Coronary artery (tissue), 2 donors: Measurements from ENCODE around the gene HCFC1.

ENCODE experiments used
- DNase-seq: peaks from one replicate; pipeline ENCODE4 v3.0.0-alpha.2; 2017; ENCODE audit warnings: low spot score
- H3K27ac ChIP-seq, 2 donors: fragments of 200-600 bp; sonication (generic); one replicate each; pipeline ENCODE4 v1.5.1; 2016 to 2019
- H3K4me3 ChIP-seq: fragments of 200-600 bp; sonication (generic); 2 replicates; pipeline ENCODE4 v1.5.1; 2016; ENCODE audit warnings: mild to moderate bottlenecking, moderate library complexity
- CTCF ChIP-seq: fragments of 200-600 bp; sonication (generic); IDR thresholded peaks from one replicate; pipeline ENCODE4 v1.5.1; 2019; ENCODE audit warnings: antibody characterized with exemption

Gene HCFC1

DNA sequence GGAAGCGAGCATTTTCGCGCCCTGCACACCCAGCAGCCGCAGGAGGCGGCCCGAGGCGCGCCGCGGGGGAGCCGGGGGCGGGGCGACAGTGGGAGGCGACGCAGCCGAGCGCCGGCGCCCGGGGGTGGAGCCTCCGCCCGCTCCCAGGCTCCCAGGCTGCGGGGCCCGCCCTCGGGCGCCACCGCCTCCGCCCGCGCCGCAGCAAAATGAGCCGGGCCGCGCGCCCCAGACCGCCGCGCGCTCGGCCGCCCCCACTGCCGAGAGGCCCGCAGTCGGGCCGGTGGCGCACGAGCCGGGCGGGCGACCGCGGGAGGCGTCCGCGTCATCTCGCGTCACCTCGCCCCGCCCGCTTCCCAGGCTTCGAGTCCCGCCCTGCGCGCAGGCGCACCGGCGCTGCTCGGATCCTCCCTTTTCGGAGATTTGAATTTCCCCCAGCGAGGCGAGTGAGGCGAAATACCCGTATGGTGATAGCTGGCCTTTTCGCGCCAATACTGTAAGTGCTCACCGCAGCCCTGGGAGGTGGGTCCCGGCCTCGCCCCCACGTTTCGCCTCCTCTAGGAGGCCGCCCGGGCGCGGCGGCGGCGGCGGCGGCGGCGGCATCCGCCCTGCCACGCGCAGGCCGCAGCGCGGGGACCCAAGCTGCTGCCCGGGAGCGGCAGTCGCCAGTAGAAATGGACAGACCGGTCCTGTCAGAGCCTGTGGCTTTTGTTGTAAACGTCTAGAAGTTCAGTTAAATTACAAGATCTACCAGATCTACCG, 929 bp upstream of the HCFC1 start, which contains the start of gene TMEM187:
Gene TMEM187, plus strand, starts transcription at position 387 of the 759 bp plus-strand sequence. CDS start 9,309 bp downstream, outside the sequence.
- Histone ChIP-seq H3K4me3 (peak within 1 kb of the TSS; percentile 87), H3K27ac (peak within 1 kb of the TSS; percentile 99)
- no peak for TF ChIP-seq CTCF
- peak; percentile 93 for DNase-seq

- peak overlapping the region; percentile 87 for H3K4me3 ChIP-seq
- DNase-seq: peak; percentile 94
- peak overlapping the region; percentile 99 for H3K27ac ChIP-seq
- no peak for TF ChIP-seq CTCF
These were observed 531 bp downstream of the HCFC1 start for GRCh38 chrX:153971124-153971449.

DNA sequence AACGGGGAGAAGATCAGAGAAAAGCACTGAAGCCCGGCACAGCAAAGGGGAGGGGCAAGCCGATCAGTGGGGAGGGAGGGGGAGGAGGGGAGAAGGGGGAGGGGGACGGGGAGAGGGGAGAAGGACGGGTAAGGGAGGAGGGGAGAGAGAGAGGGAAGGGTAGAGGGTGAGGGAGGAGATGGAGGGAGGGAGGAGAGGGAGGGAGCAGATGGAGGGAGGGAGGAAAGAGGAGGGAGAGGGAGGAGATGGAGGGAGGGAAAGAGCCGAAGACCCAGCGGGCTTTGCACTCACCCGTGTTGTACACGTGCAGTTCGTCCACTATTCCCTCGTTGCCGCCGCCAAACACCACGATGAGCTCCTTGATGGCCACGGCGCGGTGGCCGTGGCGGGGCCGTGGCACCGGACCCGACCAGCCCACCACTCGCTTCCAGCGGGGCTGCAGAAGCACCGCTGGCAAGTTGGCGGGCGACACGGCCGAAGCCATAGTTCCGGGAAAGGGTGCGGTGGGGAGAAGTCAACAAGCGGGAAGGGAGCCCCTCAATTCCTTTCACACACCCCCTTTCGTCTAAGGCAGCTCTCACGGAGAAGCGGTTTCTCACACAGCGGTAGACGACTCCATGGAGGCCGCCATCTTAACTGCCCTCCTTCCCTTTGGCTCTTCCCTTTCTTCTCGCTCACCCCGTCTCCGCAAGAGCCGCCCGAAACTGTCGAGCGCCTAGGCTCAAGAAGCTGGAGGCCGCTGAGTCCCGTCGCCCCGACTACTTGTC, 1.1 kb downstream of the HCFC1 start:
- DNase-seq: no peak
- no peak for TF ChIP-seq CTCF
- Histone ChIP-seq H3K4me3 (peak overlapping the region; percentile 87), H3K27ac (peak overlapping the region; percentile 99)

GRCh38 chrX:153969904-153970356, 1.7 kb downstream of the HCFC1 start:
- Histone ChIP-seq H3K27ac (peak overlapping the region; percentile 99), H3K4me3 (peak overlapping the region; percentile 87)
- no peak for DNase-seq
- no peak for TF ChIP-seq CTCF

DNA sequence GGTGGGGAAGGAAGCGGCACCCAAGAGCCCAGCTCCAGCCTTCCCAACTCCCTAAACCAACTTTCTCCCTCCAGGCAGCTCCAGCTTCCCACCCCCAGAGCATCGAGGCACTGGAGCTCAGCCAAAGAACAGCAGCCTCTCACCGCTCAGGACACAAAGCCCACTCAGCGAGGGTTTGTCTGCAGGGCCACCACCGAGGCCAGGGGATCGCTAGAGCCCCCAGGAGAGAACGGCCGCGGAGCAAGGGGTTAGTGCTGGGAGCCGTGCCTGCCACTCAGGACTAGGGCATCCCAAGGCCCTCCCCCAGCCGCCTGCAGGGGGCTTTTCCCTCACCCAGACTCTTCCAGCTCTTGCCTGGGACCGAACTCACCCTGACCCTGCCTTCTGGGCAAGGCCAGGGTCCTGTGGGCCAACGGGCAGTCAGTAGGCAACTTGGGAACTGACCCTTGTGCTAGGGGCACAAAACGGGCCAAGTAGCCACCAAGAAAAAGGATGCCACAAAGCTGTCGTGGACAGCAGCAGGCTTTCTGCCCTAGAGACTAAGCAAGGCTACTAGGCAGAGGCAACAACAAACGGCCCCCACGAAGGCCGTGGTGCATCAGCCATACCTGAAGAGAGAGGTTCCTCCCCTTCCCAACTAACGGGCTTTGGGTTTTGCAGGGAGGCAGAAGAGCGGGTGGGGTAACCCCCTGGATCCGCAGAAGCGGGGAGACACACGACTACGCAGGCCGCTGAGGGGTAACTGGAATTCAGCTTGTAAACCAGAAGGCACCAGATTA, 2.3 kb downstream of the HCFC1 start:
- peak overlapping the region; percentile 99 for H3K27ac ChIP-seq
- no peak for DNase-seq
- TF ChIP-seq CTCF: no peak
- peak overlapping the region; percentile 87 for H3K4me3 ChIP-seq

- H3K27ac ChIP-seq: peak overlapping the region; percentile 99
- no peak for TF ChIP-seq CTCF
- DNase-seq: no peak
- peak overlapping the region; percentile 87 for H3K4me3 ChIP-seq
These were observed 2.9 kb downstream of the HCFC1 start for GRCh38 chrX:153968754-153969124.
